GM21515 (cell line): Measurements from ENCODE around the gene TFAP2A.

Experiments
- ATAC-seq: cut with Tn5 transposase; IDR thresholded peaks from one replicate; pipeline ENCODE4 v1.9.1; 2021; ENCODE audit not compliant: unreplicated experiment

The TFAP2A gene

GRCh38 chr6:10426781-10427279, 12.0 kb upstream of the TFAP2A start:
- no peak for ATAC-seq

- ATAC-seq: peak; percentile 69
Observed at GRCh38 chr6:10425975-10426780, 11.3 kb upstream of the TFAP2A start.

GRCh38 chr6:10425176-10425974, 10.5 kb upstream of the TFAP2A start:
- no peak for ATAC-seq

- ATAC-seq: no peak
Observed at GRCh38 chr6:10424040-10424439, 9.2 kb upstream of the TFAP2A start.

GRCh38 chr6:10422737-10423034, 7.8 kb upstream of the TFAP2A start:
- no peak for ATAC-seq

- ATAC-seq: no peak
Observed at GRCh38 chr6:10421921-10422736, 7.3 kb upstream of the TFAP2A start.

- no peak for ATAC-seq
Observed at GRCh38 chr6:10421158-10421920, 6.5 kb upstream of the TFAP2A start.

GRCh38 chr6:10420546-10421157, 5.8 kb upstream of the TFAP2A start:
- no peak for ATAC-seq

GRCh38 chr6:10419749-10420545, 5.1 kb upstream of the TFAP2A start:
- ATAC-seq: no peak

- no peak for ATAC-seq
Observed at GRCh38 chr6:10418862-10419748, 4.2 kb upstream of the TFAP2A start.

- no peak for ATAC-seq
Observed at GRCh38 chr6:10418361-10418861, 3.5 kb upstream of the TFAP2A start.

GRCh38 chr6:10417681-10418104, 2.8 kb upstream of the TFAP2A start:
- ATAC-seq: no peak

GRCh38 chr6:10416863-10417641, 2.2 kb upstream of the TFAP2A start:
- ATAC-seq: no peak

GRCh38 chr6:10416516-10416862, 1.6 kb upstream of the TFAP2A start:
- ATAC-seq: no peak

GRCh38 chr6:10415617-10416480, 975 bp upstream of the TFAP2A start:
- ATAC-seq: no peak

GRCh38 chr6:10413850-10414738, 780 bp downstream of the TFAP2A start:
- ATAC-seq: no peak
